Osteocyte (in vitro differentiated cells): ENCODE results near the gene DNAJB6. TPM values are rescaled to one million over a fixed set of nuclear protein-coding genes. Genes with fewer than 3 reads are reported as not detected.

Source experiments
- DNase-seq: peaks from one replicate; pipeline ENCODE4 v3.0.0; 2021; ENCODE audit warnings: mixed read lengths; ENCODE audit not compliant: unreplicated experiment; ENCODE audit errors: extremely low spot score
- H3K27ac Mint-ChIP-seq: one replicate; pipeline ENCODE4 v1.8.0; 2021; ENCODE audit warnings: mild to moderate bottlenecking, mixed read lengths; ENCODE audit not compliant: unreplicated experiment
- H3K27me3 Mint-ChIP-seq: one replicate; pipeline ENCODE4 v1.8.0; 2021; ENCODE audit warnings: mixed read lengths; ENCODE audit not compliant: unreplicated experiment
- H3K36me3 Mint-ChIP-seq: one replicate; pipeline ENCODE4 v1.8.0; 2021; ENCODE audit warnings: mixed read lengths; ENCODE audit not compliant: unreplicated experiment
- H3K4me1 Mint-ChIP-seq: one replicate; pipeline ENCODE4 v1.8.0; 2021; ENCODE audit warnings: mixed read lengths; ENCODE audit not compliant: unreplicated experiment
- H3K4me3 Mint-ChIP-seq: one replicate; pipeline ENCODE4 v1.8.0; 2021; ENCODE audit warnings: mild to moderate bottlenecking, moderate library complexity, mixed read lengths; ENCODE audit not compliant: unreplicated experiment
- H3K9me3 Mint-ChIP-seq: one replicate; pipeline ENCODE4 v1.8.0; 2021; ENCODE audit warnings: mixed read lengths; ENCODE audit not compliant: unreplicated experiment
- CTCF ChIP-seq: fragments of 200-600 bp; sonication (generic); IDR thresholded peaks from 2 replicates; pipeline ENCODE4 v1.5.0; 2021; ENCODE audit warnings: antibody characterized with exemption, mild to moderate bottlenecking, moderate library complexity
- total RNA-seq: library from RNA; stranded (reverse); gene quantifications from 2 replicates; pipeline ENCODE4 v1.2.1, GENCODE V29; 2021

DNAJB6 gene
- total RNA-seq, 1 donor from 2014 or later, result 112 TPM

- peaks cover 25% of the 10 kb centered on the region for H3K4me1 Mint-ChIP-seq
- H3K27ac Mint-ChIP-seq, result peak overlapping the region; percentile 93
- no peak for TF ChIP-seq CTCF
- peak overlapping the region; percentile 46 for H3K4me3 Mint-ChIP-seq
- H3K36me3 Mint-ChIP-seq, result no peaks in the 10 kb centered on the region
- no peaks in the 10 kb centered on the region for H3K27me3 Mint-ChIP-seq
- no peak for DNase-seq
- H3K9me3 Mint-ChIP-seq, result no peaks in the 10 kb centered on the region
These were observed 26.7 kb upstream of the DNAJB6 start for GRCh38 chr7:157309988-157310668.

GRCh38 chr7:157310676-157311185 lies 26.1 kb upstream of the DNAJB6 start:
- H3K4me1 Mint-ChIP-seq, result peaks cover 25% of the 10 kb centered on the region
- no peak for DNase-seq
- H3K27me3 Mint-ChIP-seq, result no peaks in the 10 kb centered on the region
- no peaks in the 10 kb centered on the region for H3K36me3 Mint-ChIP-seq
- no peak overlapping the region for H3K4me3 Mint-ChIP-seq
- peak overlapping the region; percentile 93 for H3K27ac Mint-ChIP-seq
- no peak for TF ChIP-seq CTCF
- no peaks in the 10 kb centered on the region for H3K9me3 Mint-ChIP-seq

- no peak for DNase-seq
- Mint-ChIP-seq H3K36me3 (no peaks in the 10 kb centered on the region), H3K9me3 (no peaks in the 10 kb centered on the region), H3K4me3 (no peak overlapping the region), H3K27me3 (no peaks in the 10 kb centered on the region), H3K27ac (no peak overlapping the region), H3K4me1 (peaks cover 24% of the 10 kb centered on the region)
- TF ChIP-seq CTCF, result no peak
These were observed 23.9 kb upstream of the DNAJB6 start for GRCh38 chr7:157312941-157313340.

- Mint-ChIP-seq H3K4me1 (peaks cover 24% of the 10 kb centered on the region), H3K36me3 (no peaks in the 10 kb centered on the region), H3K9me3 (no peaks in the 10 kb centered on the region), H3K27ac (no peak overlapping the region), H3K4me3 (no peak overlapping the region), H3K27me3 (no peaks in the 10 kb centered on the region)
- no peak for DNase-seq
- no peak for TF ChIP-seq CTCF
These were observed 23.2 kb upstream of the DNAJB6 start for GRCh38 chr7:157313645-157314044.

GRCh38 chr7:157318015-157318706 lies 18.6 kb upstream of the DNAJB6 start:
- Mint-ChIP-seq H3K9me3 (no peaks in the 10 kb centered on the region), H3K4me3 (no peak overlapping the region), H3K27ac (no peak overlapping the region), H3K27me3 (no peaks in the 10 kb centered on the region), H3K4me1 (peaks cover 4% of the 10 kb centered on the region), H3K36me3 (no peaks in the 10 kb centered on the region)
- no peak for TF ChIP-seq CTCF
- no peak for DNase-seq
